M059J (cell line): ENCODE results near the gene CRYGS. TPM values are rescaled to one million over a fixed set of nuclear protein-coding genes. Genes with fewer than 3 reads are reported as not detected.
"Not testable (repeated sequence)": the region's sequence is repeated elsewhere in the genome, so short reads cannot be mapped to it uniquely, and the experiment has no call there.

ENCODE experiments used
- DNase-seq: peaks from one replicate; pipeline ENCODE4 v3.0.0-alpha.2; 2012; ENCODE audit warnings: low read depth
- total RNA-seq: library from RNA; depleted of rRNA; stranded (reverse); fragments of >200 nt; shearing (Covaris generic); gene quantifications from 2 replicates; pipeline ENCODE4 v1.2.3, GENCODE V29; 2014

Gene CRYGS
- total RNA-seq, 1 experiment from 2014 or later, result 0.47 TPM

- DNase-seq, result no peak
These were observed 25.0 kb downstream of the CRYGS start for GRCh38 chr3:186519021-186519658.

DNA sequence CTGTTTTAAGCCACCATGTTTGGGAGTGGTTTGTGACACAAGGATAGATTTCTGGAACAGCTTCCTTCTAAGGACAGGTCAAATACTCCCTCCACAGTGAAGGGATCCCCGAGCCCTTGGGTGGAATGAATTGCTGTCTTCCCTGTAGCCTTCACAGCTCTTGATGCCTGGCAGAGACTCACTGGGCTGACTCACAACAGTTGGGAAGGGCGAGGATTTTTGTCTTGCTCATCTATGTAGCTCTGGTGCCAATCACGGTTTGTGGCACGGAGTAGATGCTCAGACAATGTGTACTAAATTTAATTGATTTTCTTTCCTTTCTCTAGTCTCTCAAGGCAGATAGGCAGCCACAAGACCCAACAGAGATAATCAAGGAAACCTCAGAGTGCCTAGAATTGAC is 27.0 kb downstream of the CRYGS start:
- DNase-seq, result no peak

- DNase-seq, result no peak
These were observed 27.5 kb downstream of the CRYGS start for GRCh38 chr3:186516646-186517045.

GRCh38 chr3:186515125-186515524 is 29.1 kb downstream of the CRYGS start:
- no peak for DNase-seq

DNA sequence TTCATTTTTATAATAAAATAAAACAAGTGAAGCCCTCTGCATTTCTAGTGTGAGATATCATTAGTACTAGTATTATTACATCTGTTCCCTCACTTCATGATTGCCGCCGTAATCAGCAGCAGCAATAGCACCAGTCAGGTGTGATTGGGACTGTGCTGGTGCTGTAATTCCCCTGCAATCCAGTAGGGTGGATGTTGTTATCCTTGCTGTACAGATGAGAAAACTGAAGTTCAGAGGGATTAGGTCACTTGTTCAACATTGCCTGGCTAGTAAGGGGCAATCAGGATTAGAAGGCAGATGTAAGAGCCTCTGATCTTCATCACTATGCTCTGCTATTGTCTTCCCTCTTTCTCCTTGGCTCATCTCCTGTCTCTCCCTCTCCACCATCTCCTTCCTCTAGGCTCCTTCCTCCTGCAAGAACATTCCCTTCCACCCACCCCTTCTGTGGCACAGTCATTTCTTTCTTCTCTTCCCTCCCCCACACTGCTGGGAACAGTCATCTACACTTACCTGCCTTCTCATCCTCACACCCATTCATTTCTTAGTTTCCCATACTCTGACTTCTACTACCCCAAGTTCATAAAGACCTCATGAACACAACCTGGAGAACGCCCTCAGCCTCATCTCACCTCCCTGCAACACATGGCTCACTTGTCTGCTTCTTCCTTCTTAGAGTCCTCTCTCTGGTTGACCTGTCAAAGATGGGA is 29.7 kb downstream of the CRYGS start:
- DNase-seq, result no peak

DNA sequence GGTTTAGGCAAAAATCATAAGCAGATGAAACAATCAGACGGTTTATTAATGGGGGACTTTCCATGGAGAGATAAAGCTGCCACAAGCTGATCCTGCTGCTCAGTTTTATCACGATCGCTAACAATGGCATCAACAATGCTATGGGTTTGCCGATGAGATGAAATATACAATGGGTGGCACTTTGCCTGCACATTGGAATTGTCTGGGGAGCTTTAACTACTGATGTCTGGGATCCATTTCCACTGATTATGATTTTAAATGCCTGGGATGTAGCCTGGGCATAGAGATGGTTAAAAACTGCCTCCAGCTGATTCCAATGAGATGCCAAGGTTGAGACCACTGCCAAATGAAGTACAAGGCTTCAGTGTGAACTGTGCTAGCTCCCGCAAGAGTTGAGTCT is 30.8 kb downstream of the CRYGS start:
- no peak for DNase-seq

GRCh38 chr3:186512570-186513302 is 31.4 kb downstream of the CRYGS start:
- no peak for DNase-seq

DNA sequence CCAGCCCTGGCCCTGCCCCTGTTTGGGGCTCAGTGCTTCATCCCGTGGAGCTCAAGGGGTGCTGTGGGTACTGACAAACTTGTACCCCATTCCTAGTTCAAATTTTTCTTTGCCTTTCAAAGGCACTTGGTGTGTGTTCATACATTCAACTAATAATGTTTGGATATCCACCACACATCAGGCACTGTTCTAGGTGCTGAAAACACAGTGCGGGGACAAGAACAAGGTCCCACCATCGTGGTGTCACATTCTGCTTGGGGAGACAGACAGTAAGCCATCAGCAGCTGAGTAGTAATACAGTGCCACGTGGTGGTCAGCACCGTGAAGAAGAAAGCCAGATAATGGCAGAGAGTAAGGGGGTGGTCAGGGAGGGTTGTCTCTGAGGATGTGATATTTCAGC is 32.5 kb downstream of the CRYGS start:
- DNase-seq, result no peak

DNA sequence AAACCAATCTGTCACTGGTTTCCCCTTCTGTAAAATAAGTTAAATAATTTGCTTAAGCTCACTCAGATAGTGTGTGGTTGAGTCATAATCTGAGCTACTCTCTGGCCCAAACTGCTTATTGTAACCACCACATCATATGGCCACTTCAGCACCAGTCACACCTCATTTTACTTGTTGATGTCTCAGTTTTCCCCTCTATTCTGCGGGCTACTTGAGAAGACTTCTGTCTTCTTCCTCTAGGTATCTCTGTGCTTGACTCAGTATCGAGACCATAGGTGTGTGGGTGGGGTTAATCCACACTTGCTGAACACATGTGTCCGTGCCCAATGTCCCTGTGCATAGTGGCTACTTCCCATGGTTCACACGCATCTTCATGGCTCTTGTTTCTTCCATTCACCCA is 32.9 kb downstream of the CRYGS start:
- DNase-seq, result no peak

GRCh38 chr3:186510374-186511079 is 33.7 kb downstream of the CRYGS start:
- DNase-seq, result peak; percentile 45

- DNase-seq, result no peak
These were observed 34.8 kb downstream of the CRYGS start for GRCh38 chr3:186509423-186509822.

DNA sequence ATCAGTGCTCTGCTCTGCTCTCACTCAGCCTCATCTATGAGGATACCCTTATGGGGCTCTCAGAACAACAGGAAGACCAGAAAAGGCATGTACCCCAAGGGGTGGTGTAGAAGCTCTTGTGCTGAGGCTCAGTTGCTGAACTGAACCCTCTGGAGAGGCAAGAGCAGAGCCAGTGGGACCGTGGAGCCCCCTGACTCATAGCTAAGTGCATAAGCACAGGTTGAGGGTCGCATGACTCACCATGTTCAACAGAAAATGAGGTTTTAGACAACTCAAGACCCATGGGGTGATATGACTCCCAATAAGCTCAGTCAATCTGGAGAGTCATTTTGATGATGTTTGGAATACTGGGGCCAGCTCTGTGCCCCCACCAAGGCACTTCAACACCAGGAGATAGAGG is 37.3 kb downstream of the CRYGS start:
- no peak for DNase-seq

- DNase-seq, result no peak
These were observed 37.9 kb downstream of the CRYGS start for GRCh38 chr3:186506191-186506739.

DNA sequence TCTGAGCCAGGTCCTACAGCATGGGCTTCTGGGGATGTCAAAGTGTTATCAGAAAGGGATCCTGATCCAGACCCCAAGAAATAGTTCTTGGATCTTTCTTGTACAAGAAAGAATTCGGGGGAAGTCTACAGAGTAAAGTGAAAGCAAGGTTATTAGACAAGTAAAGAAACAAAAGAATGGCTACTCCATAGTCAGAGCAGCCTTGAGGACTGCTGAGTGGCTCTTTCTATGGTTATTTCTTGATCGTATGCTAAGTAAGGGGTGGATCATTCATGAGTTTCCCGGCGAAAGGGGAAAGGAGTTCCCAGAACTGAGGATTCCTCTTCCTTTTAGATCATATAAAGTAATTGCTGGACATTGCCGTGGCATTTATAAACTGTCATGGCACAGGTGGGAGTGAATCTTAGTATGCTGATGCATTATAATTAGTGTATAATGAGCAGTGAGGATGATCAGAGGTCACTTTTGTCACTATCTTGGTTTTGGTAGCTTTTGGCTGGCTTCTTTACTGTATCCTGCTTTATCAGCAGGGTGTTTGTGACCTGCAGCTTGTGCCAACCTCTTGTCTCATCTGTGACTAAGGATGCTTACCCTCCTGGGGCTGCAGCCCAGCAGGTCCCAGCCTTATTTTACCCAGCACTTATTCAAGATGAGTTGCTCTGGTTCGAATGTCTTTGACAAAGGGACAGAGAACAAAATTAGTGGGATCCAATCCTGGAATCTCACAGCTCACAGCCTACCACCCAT is 41.0 kb downstream of the CRYGS start:
- DNase-seq, result no peak

- no peak for DNase-seq
These were observed 41.8 kb downstream of the CRYGS start for GRCh38 chr3:186502138-186502948.

- not testable (repeated sequence) for DNase-seq
These were observed 44.2 kb downstream of the CRYGS start for GRCh38 chr3:186499949-186500348.

- DNase-seq, result not testable (repeated sequence)
These were observed 46.2 kb downstream of the CRYGS start for GRCh38 chr3:186498022-186498421.

GRCh38 chr3:186497608-186498007 is 46.6 kb downstream of the CRYGS start:
- no peak for DNase-seq

DNA sequence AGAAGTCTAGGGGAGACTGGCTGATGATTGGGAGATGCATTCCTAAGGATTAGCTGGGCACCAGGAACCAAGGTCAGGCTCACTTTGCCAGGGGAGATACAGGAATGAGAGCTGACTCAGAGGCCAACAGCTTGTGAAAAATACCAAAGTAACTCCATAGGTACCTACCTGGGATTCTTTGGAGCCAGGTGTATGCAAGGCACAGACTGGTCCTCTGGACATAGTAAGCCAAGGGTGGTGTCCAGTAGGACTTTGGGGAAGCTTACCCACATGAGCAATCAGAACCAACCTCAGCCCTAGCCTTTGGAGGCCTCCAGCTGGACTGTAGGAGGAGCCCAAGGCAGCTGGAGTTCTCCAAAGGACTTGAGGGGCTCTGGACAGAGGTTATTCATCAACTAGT is 47.5 kb downstream of the CRYGS start:
- DNase-seq, result no peak

- DNase-seq, result no peak
These were observed 48.2 kb downstream of the CRYGS start for GRCh38 chr3:186496016-186496415.
